B cell (primary cell): Measurements from ENCODE around the gene OFD1. TPM values are rescaled to one million over a fixed set of nuclear protein-coding genes. Genes with fewer than 3 reads are reported as not detected.

Experiments used
- ATAC-seq: fragments of 200-7000 bp; cut with Tn5 transposase; one replicate; pipeline ENCODE4 v1.10.0; 2021; ENCODE audit warnings: low read depth, mild to moderate bottlenecking, moderate number of reproducible peaks, moderate library complexity
- CTCF ChIA-PET: fragments of 350-600 bp; sonication (Branson Sonifier 250); formaldehyde crosslinking; loops from one replicate; lab custom pipeline; 2021; ENCODE audit warnings: antibody characterized with exemption, inconsistent platforms; lab: Charles Lee
- POLR2A ChIA-PET: fragments of 350-600 bp; sonication (Branson Sonifier 250); formaldehyde crosslinking; loops from one replicate; lab custom pipeline; 2021; ENCODE audit warnings: antibody characterized with exemption; lab: Charles Lee
- DNase-seq: peaks from one replicate; pipeline ENCODE4 v3.0.0; 2013
- H2AFZ ChIP-seq: 2 replicates; pipeline ENCODE4 v1.6.1; 2012; ENCODE audit warnings: mild to moderate bottlenecking, low read depth, low read length; ENCODE audit not compliant: insufficient read depth, poor library complexity, severe bottlenecking
- H3K27ac ChIP-seq, 2 donors: 1 replicate in 1 of 2; 2 replicates in 1 of 2; pipeline ENCODE4 v1.5.1; 2012 to 2013; ENCODE audit warnings: low read length in 2 of 2, mild to moderate bottlenecking in 2 of 2, moderate library complexity in 1 of 2
- H3K27me3 ChIP-seq, 4 experiments: fragments of 200-600 bp in 1 of 4; sonication (generic) in 1 of 4; replicated peaks in 1 of 4; 1 replicate in 2 of 4; 2 replicates in 2 of 4; pipeline versions ENCODE4 v1.6.1 to v1.7.0; 2013 to 2016; ENCODE audit warnings: low read length in 3 of 4, mild to moderate bottlenecking in 2 of 4, mixed read lengths in 1 of 4, moderate library complexity in 1 of 4; ENCODE audit not compliant: insufficient read depth in 4 of 4, control insufficient read depth in 3 of 4; ENCODE audit errors: control extremely low read depth in 1 of 4
- H3K36me3 ChIP-seq, 2 experiments: replicated peaks in 1 of 2; 1 replicate in 1 of 2; 2 replicates in 1 of 2; pipeline versions ENCODE4 v1.6.1 to v1.7.1; 2013; ENCODE audit warnings: low read length in 1 of 2; ENCODE audit not compliant: insufficient read depth in 2 of 2, control insufficient read depth in 1 of 2; ENCODE audit errors: control extremely low read depth in 1 of 2, extremely low read depth in 1 of 2
- H3K4me1 ChIP-seq, 2 donors: fragments of 200-600 bp in 1 of 2; sonication (generic) in 1 of 2; 1 replicate in 1 of 2; 2 replicates in 1 of 2; pipeline versions ENCODE4 v1.5.1 to v1.6.1; 2013 to 2017; ENCODE audit warnings: low read length in 2 of 2; ENCODE audit not compliant: control insufficient read depth in 2 of 2, insufficient read depth in 2 of 2
- H3K4me2 ChIP-seq: replicated peaks from 2 replicates; pipeline ENCODE3; 2012; ENCODE audit warnings: mild to moderate bottlenecking, low read depth, low read length; ENCODE audit not compliant: poor library complexity, severe bottlenecking
- H3K4me3 ChIP-seq, 5 experiments: fragments of 200-600 bp in 1 of 5; sonication (generic) in 1 of 5; 1 replicate in 3 of 5; 2 replicates in 2 of 5; pipeline versions ENCODE4 v1.5.1 to v1.7.0; 2011 to 2016; ENCODE audit warnings: low read length in 4 of 5, mild to moderate bottlenecking in 4 of 5, low read depth in 2 of 5, control low read depth in 1 of 5, moderate library complexity in 1 of 5; ENCODE audit not compliant: insufficient read depth in 1 of 5; ENCODE audit errors: control extremely low read depth in 1 of 5, extremely low read depth in 1 of 5
- H3K79me2 ChIP-seq: fragments of 200-600 bp; sonication (generic); one replicate; pipeline ENCODE4 v1.6.0; 2016; ENCODE audit warnings: low read length; ENCODE audit not compliant: control insufficient read depth, insufficient read depth
- H3K9ac ChIP-seq: fragments of 200-600 bp; sonication (generic); 2 replicates; pipeline ENCODE4 v1.6.1; 2017; ENCODE audit warnings: mild to moderate bottlenecking, low read length, moderate library complexity
- H3K9me3 ChIP-seq, 3 donors: one replicate each; pipeline versions ENCODE4 v1.6.1 to v1.7.1; 2013; ENCODE audit warnings: low read length in 2 of 3; ENCODE audit not compliant: control insufficient read depth in 2 of 3, insufficient read depth in 1 of 3; ENCODE audit errors: control extremely low read depth in 1 of 3
- H4K20me1 ChIP-seq: 2 replicates; pipeline ENCODE4 v1.6.0; 2012; ENCODE audit warnings: mild to moderate bottlenecking, low read length; ENCODE audit not compliant: insufficient read depth, control insufficient read depth, poor library complexity, severe bottlenecking
- H3K27ac Mint-ChIP-seq: one replicate; pipeline ENCODE4 v1.8.0; 2021; ENCODE audit warnings: mixed read lengths
- H3K27me3 Mint-ChIP-seq: one replicate; pipeline ENCODE4 v1.8.0; 2021; ENCODE audit warnings: mixed read lengths
- H3K4me1 Mint-ChIP-seq: one replicate; pipeline ENCODE4 v1.8.0; 2021; ENCODE audit warnings: mixed read lengths
- H3K4me3 Mint-ChIP-seq: one replicate; pipeline ENCODE4 v1.8.0; 2021; ENCODE audit warnings: mixed read lengths
- H3K9me3 Mint-ChIP-seq: one replicate; pipeline ENCODE4 v1.8.0; 2022; ENCODE audit warnings: mixed read lengths; ENCODE audit not compliant: insufficient read depth
- CTCF ChIP-seq: fragments of 200-600 bp; IDR thresholded peaks from one replicate; pipeline ENCODE4 v1.8.0; 2022; ENCODE audit warnings: antibody characterized with exemption, mild to moderate bottlenecking
- EZH2 ChIP-seq: IDR thresholded peaks from 2 replicates; pipeline ENCODE4 v1.6.1; 2012; ENCODE audit warnings: borderline replicate concordance, low read depth, mild to moderate bottlenecking, moderate library complexity, low read length; ENCODE audit not compliant: insufficient read depth, poor library complexity, severe bottlenecking
- WGBS: methylation state at CpG from one replicate; pipeline ENCODE4 v1.1.5; 2013; ENCODE audit warnings: missing lambda C conversion rate; ENCODE audit not compliant: insufficient coverage; 5-methylcytosine and 5-hydroxymethylcytosine counted together
- intact Hi-C: fragments of 100-400 bp; cut with micrococcal nuclease; formaldehyde crosslinking; loops from one replicate; pipeline ENCODE4 v1.10.0; 2022
- polyA plus RNA-seq: library from polyadenylated mRNA; depleted of rRNA; stranded (reverse); fragments of >200 nt; gene quantifications from 2 replicates; pipeline ENCODE4 v1.2.3, GENCODE V29; 2012
- total RNA-seq, 2 donors: library from RNA; stranded (reverse); fragments of 120-200 nt in 1 of 2; gene quantifications; 1 replicate in 1 of 2; 2 replicates in 1 of 2; pipeline versions ENCODE4 v1.2.3 to v1.2.4, GENCODE V29; 2013 to 2022

OFD1 gene
- total and polyA plus RNA-seq, 2 donors (not counting 1 experiment from before 2014, with no cell fraction given) = 40.6 to 84.9 TPM

- H3K79me2 ChIP-seq = peaks cover 60% of the 10 kb centered on the region
- H3K36me3 ChIP-seq = peaks cover 0 to 2% of the 10 kb centered on the region in 2 experiments
- H3K9ac ChIP-seq = no peak overlapping the region
- ChIA-PET CTCF (no interaction called here), POLR2A (no interaction called here)
- no peaks in the 10 kb centered on the region for H3K27me3 ChIP-seq
- H3K4me3 ChIP-seq = no peak overlapping the region
- peaks cover 19 to 34% of the 10 kb centered on the region in 2 donors for H3K4me1 ChIP-seq
- no peaks in the 10 kb centered on the region for H3K9me3 ChIP-seq
- H3K27ac ChIP-seq = no peak overlapping the region
- intact Hi-C loops = no loop called here
- Mint-ChIP-seq H3K27me3 (no peaks in the 10 kb centered on the region), H3K4me1 (peaks cover 45% of the 10 kb centered on the region), H3K4me3 (no peak overlapping the region), H3K9me3 (no peaks in the 10 kb centered on the region), H3K27ac (no peak overlapping the region)
- no peak overlapping the region for H2AFZ ChIP-seq
- no peak overlapping the region for H3K4me2 ChIP-seq
- TF ChIP-seq EZH2 = no peak
- no peak for TF ChIP-seq CTCF
- ATAC-seq (no peak), DNase-seq (no peak)
- peaks cover 22% of the 10 kb centered on the region for H4K20me1 ChIP-seq
- no CpG with 5 or more reads among the region's 3 CpGs for WGBS
These were observed 31.4 kb upstream of the OFD1 start for GRCh38 chrX:13703135-13703534.

- no peaks in the 10 kb centered on the region for H3K27me3 Mint-ChIP-seq
- Histone ChIP-seq H3K4me1 (peaks cover 14 to 31% of the 10 kb centered on the region in 2 donors), H3K27ac (no peak overlapping the region)
These were observed 31.0 kb upstream of the OFD1 start for GRCh38 chrX:13703589-13703988.

More at GRCh38 chrX:13703589-13703988, 31.0 kb upstream of the OFD1 start:
- Mint-ChIP-seq H3K9me3 (no peaks in the 10 kb centered on the region), H3K4me3 (no peak overlapping the region), H3K27ac (no peak overlapping the region), H3K4me1 (peaks cover 41% of the 10 kb centered on the region)
- TF ChIP-seq EZH2 = no peak
- TF ChIP-seq CTCF = no peak
- H3K27me3 ChIP-seq = no peaks in the 10 kb centered on the region
- peaks cover 20% of the 10 kb centered on the region for H4K20me1 ChIP-seq
- no peak overlapping the region for H3K9ac ChIP-seq
- ATAC-seq = no peak
- no peaks in the 10 kb centered on the region for H3K9me3 ChIP-seq
- intact Hi-C loops = no loop called here
- no peak overlapping the region for H3K4me3 ChIP-seq
- ChIA-PET POLR2A (no interaction called here), CTCF (no interaction called here)
- peaks cover 56% of the 10 kb centered on the region for H3K79me2 ChIP-seq
- no CpG with 5 or more reads among the region's 3 CpGs for WGBS
- no peak overlapping the region for H2AFZ ChIP-seq
- no peak for DNase-seq
- no peak overlapping the region for H3K4me2 ChIP-seq
- peaks cover 0 to 2% of the 10 kb centered on the region in 2 experiments for H3K36me3 ChIP-seq
